ENCODE measurements around the gene RAPGEF2. TPM values are rescaled to one million over a fixed set of nuclear protein-coding genes. Genes with fewer than 3 reads are reported as not detected.

Gene RAPGEF2
- total RNA-seq, 1 experiment from 2014 or later, result 37.1 TPM

DNA sequence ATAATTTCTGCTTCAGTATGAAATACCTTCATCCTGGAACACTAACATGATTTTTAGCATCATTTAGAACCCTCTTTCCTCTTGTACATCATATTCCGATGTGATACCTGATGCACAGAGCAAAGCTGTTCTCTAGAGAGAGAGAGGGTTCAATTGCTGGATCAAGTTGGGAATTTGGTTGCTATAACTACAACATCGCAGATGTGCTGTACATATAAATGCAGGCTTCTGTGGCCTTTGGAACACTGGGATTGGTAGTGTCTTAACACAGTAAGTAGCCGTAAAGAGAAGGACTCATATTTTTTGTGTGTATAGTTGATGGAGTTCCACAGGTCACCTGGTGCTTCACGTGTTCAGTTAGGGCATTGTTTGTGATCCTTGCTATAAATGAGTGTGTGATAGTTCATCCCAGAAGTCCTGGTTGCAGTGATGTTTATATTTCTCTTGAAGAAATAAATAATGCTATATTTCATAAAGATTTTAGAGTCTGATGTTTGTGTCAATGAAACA, 119.2 kb downstream of the RAPGEF2 start:
- H3K4me1 ChIP-seq (ENCODE audit: insufficient read depth, low read length), result peaks cover 3% of the 10 kb centered on the region; the same call in 1 of the 2 replicates
- H3K9ac ChIP-seq (ENCODE audit: extremely low read depth, insufficient read length, low read length), result no peak overlapping the region
- H2BK12ac ChIP-seq (ENCODE audit: insufficient read length, low read depth, low read length), result no peak overlapping the region
- no peak overlapping the region for H2BK120ac ChIP-seq (ENCODE audit: low read depth, low read length, poor library complexity, severe bottlenecking)
- H3K36me3 Mint-ChIP-seq (ENCODE audit: insufficient read depth in 1 of 3, low read depth in 3 of 3), result 0 out of 7 replicates have a peak, but pooled peaks cover 0 to 1% (median 0%) of the 10 kb centered on the region in 3 experiments
- H4K8ac ChIP-seq (replicated peaks; ENCODE audit: insufficient read length, low read depth, low read length), result no peak overlapping the region
- H2AFZ ChIP-seq (ENCODE audit: low read length), result no peak overlapping the region
- H2BK20ac ChIP-seq (ENCODE audit: low read depth, low read length, poor library complexity, severe bottlenecking), result no peak overlapping the region
- H3K9me3 ChIP-seq (ENCODE audit: control insufficient read depth, low read depth, low read length), result no peaks in the 10 kb centered on the region
- H3K9me3 Mint-ChIP-seq, result no peaks in the 10 kb centered on the region
- H3K4me1 Mint-ChIP-seq, result peaks cover 14 to 19% of the 10 kb centered on the region in 2 experiments
- H2AK5ac ChIP-seq (ENCODE audit: insufficient read length, low read length), result no peak overlapping the region
- no peak overlapping the region for H3K27ac Mint-ChIP-seq
- H4K20me1 ChIP-seq (ENCODE audit: control insufficient read depth, insufficient read depth, insufficient read length), result no peaks in the 10 kb centered on the region
- H3K79me2 ChIP-seq (ENCODE audit: insufficient read depth, low read length), result peaks cover 8% of the 10 kb centered on the region; the same call in 1 of the 2 replicates
- H3K4me2 ChIP-seq (ENCODE audit: insufficient read depth, insufficient read length, low read length), result no peak overlapping the region
- no peaks in the 10 kb centered on the region for H3K23me2 ChIP-seq (ENCODE audit: insufficient read length, low read depth, low read length, poor library complexity, severe bottlenecking)
- H4K5ac ChIP-seq (ENCODE audit: insufficient read length, low read depth, low read length), result no peak overlapping the region
- no peak overlapping the region for H3K4ac ChIP-seq (ENCODE audit: low read depth, low read length)
- H3K4me3 Mint-ChIP-seq, result no peak overlapping the region
- TF ChIP-seq, protein P1, sequence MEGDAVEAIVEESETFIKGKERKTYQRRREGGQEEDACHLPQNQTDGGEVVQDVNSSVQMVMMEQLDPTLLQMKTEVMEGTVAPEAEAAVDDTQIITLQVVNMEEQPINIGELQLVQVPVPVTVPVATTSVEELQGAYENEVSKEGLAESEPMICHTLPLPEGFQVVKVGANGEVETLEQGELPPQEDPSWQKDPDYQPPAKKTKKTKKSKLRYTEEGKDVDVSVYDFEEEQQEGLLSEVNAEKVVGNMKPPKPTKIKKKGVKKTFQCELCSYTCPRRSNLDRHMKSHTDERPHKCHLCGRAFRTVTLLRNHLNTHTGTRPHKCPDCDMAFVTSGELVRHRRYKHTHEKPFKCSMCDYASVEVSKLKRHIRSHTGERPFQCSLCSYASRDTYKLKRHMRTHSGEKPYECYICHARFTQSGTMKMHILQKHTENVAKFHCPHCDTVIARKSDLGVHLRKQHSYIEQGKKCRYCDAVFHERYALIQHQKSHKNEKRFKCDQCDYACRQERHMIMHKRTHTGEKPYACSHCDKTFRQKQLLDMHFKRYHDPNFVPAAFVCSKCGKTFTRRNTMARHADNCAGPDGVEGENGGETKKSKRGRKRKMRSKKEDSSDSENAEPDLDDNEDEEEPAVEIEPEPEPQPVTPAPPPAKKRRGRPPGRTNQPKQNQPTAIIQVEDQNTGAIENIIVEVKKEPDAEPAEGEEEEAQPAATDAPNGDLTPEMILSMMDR (conservative IDR thresholded peaks at IDR 0.05), result no peak
- no peaks in the 10 kb centered on the region for H3K79me1 ChIP-seq (ENCODE audit: insufficient read depth, low read depth, low read length, poor library complexity, severe bottlenecking)
- no peak overlapping the region for H3T11ph ChIP-seq (ENCODE audit: low read length)
- H2BK5ac ChIP-seq (ENCODE audit: insufficient read length, low read length), result no peak overlapping the region
- H3K23ac ChIP-seq (ENCODE audit: insufficient read length, low read depth, low read length), result no peak overlapping the region
- H3K18ac ChIP-seq (ENCODE audit: insufficient read length, low read depth, low read length), result no peak overlapping the region
- DNase-seq, result no peak
- H3K27me3 Mint-ChIP-seq (ENCODE audit: low read depth), result no peaks in the 10 kb centered on the region
- no peaks in the 10 kb centered on the region for H3K27me3 ChIP-seq (ENCODE audit: insufficient read depth, low read length)
- H2BK15ac ChIP-seq (ENCODE audit: low read depth, low read length), result no peak overlapping the region
- no CpG with 5 or more reads among the region's 4 CpGs for WGBS (ENCODE audit: extremely low coverage, insufficient read length, low lambda C conversion rate)
- no peak overlapping the region for H4K91ac ChIP-seq (ENCODE audit: insufficient read length, low read depth, low read length)
- no peak overlapping the region for H3K14ac ChIP-seq (ENCODE audit: insufficient read depth, low read length)
- no peak overlapping the region for H3K56ac ChIP-seq (ENCODE audit: insufficient read length, low read depth, low read length)
- no peak overlapping the region for H3K27ac ChIP-seq (ENCODE audit: insufficient read length, low read depth, low read length)
